SK-N-SH (cell line): Measurements from ENCODE around the gene TMEM63C. TPM values are rescaled to one million over a fixed set of nuclear protein-coding genes. Genes with fewer than 3 reads are reported as not detected.

Source experiments
- CTCF ChIA-PET: fragments of 300-600, 350-600 bp; formaldehyde crosslinking; extraction: SDS; loops from one replicate; lab custom pipeline; 2021; lab: Yijun Ruan, JAX
- POLR2A ChIA-PET: fragments of 350-600 bp; sonication (Branson Sonifier 250); formaldehyde crosslinking; extraction: SDS; loops from one replicate; lab custom pipeline; 2020; ENCODE audit warnings: antibody characterized with exemption, inconsistent platforms; lab: Yijun Ruan, JAX
- DNase-seq: peaks from one replicate; pipeline ENCODE4 v3.0.0; 2012
- H2AFZ ChIP-seq: fragments of 200-600 bp; sonication (generic); 2 replicates; pipeline ENCODE4 v1.8.1; 2016; ENCODE audit warnings: antibody characterized with exemption, mild to moderate bottlenecking, low read depth
- H3F3A ChIP-seq: fragments of 200-600 bp; sonication (generic); replicated peaks from 2 replicates; pipeline ENCODE3; 2016; ENCODE audit warnings: antibody characterized with exemption, mild to moderate bottlenecking; ENCODE audit not compliant: insufficient read depth
- H3K27ac ChIP-seq, 2 experiments: fragments of 200-500 bp in 1 of 2; fragments of 200-600 bp in 1 of 2; sonication (Bioruptor generic) in 1 of 2; sonication (generic), shearing (Covaris generic) in 1 of 2; 2 replicates each; pipeline versions ENCODE4 v1.5.1 to v1.6.1; 2014 to 2016; ENCODE audit warnings: low read depth in 2 of 2, inconsistent platforms in 1 of 2, low read length in 1 of 2, mild to moderate bottlenecking in 1 of 2, mixed read lengths in 1 of 2
- H3K27me3 ChIP-seq: fragments of 200-600 bp; sonication (generic), shearing (Covaris generic); 2 replicates; pipeline ENCODE4 v1.6.1; 2016; ENCODE audit warnings: mixed run types; ENCODE audit not compliant: insufficient read depth
- H3K36me3 ChIP-seq, 2 experiments: fragments of 200-500 bp in 1 of 2; fragments of 200-600 bp in 1 of 2; sonication (Bioruptor generic) in 1 of 2; sonication (generic) in 1 of 2; replicated peaks in 1 of 2; 2 replicates each; pipeline versions ENCODE3 to v1.5.1; 2014 to 2016; ENCODE audit warnings: low read length in 1 of 2, mild to moderate bottlenecking in 1 of 2; ENCODE audit not compliant: insufficient read depth in 2 of 2, control insufficient read depth in 1 of 2
- H3K4me1 ChIP-seq, 2 experiments: fragments of 200-500 bp in 1 of 2; fragments of 200-600 bp in 1 of 2; sonication (Bioruptor generic) in 1 of 2; sonication (generic), shearing (Covaris generic) in 1 of 2; 2 replicates each; pipeline versions ENCODE4 v1.5.1 to v1.6.1; 2014 to 2016; ENCODE audit warnings: low read depth in 1 of 2, low read length in 1 of 2, mixed run types in 1 of 2; ENCODE audit not compliant: insufficient read depth in 2 of 2, control insufficient read depth in 1 of 2
- H3K4me2 ChIP-seq: fragments of 200-600 bp; sonication (generic), shearing (Covaris generic); 2 replicates; pipeline ENCODE4 v1.6.1; 2017; ENCODE audit warnings: mixed run types
- H3K4me3 ChIP-seq, 2 experiments: fragments of 200-500 bp in 1 of 2; fragments of 200-600 bp in 1 of 2; sonication (Bioruptor generic) in 1 of 2; sonication (generic), shearing (Covaris generic) in 1 of 2; 2 replicates each; pipeline versions ENCODE4 v1.5.1 to v1.8.1; 2014 to 2016; ENCODE audit warnings: low read depth in 2 of 2, inconsistent platforms in 1 of 2, low read length in 1 of 2, mild to moderate bottlenecking in 1 of 2, mixed read lengths in 1 of 2, moderate library complexity in 1 of 2
- H3K79me2 ChIP-seq: fragments of 200-600 bp; sonication (generic); 2 replicates; pipeline ENCODE4 v1.8.1; 2017; ENCODE audit warnings: mild to moderate bottlenecking; ENCODE audit not compliant: insufficient read depth
- H3K9ac ChIP-seq: fragments of 200-600 bp; sonication (generic); 2 replicates; pipeline ENCODE4 v1.6.1; 2017; ENCODE audit warnings: mixed run types
- H3K9me2 ChIP-seq: fragments of 200-600 bp; sonication (generic); 2 replicates; pipeline ENCODE4 v1.6.1; 2017; ENCODE audit warnings: mixed run types
- H3K9me3 ChIP-seq: fragments of 200-600 bp; sonication (generic); 2 replicates; pipeline ENCODE4 v1.6.1; 2017; ENCODE audit warnings: mixed run types, mild to moderate bottlenecking, moderate library complexity
- H4K20me1 ChIP-seq: fragments of 200-600 bp; sonication (generic); 2 replicates; pipeline ENCODE4 v1.6.1; 2017; ENCODE audit warnings: mild to moderate bottlenecking, mixed run types; ENCODE audit not compliant: insufficient read depth
- EZH2phosphoT487 ChIP-seq: fragments of 200-600 bp; sonication (generic); IDR thresholded peaks from 2 replicates; pipeline ENCODE4 v1.6.1; 2017; ENCODE audit warnings: low read depth, mixed run types, mild to moderate bottlenecking, antibody characterized with exemption, moderate library complexity, borderline replicate concordance
- FOSL2 ChIP-seq: IDR thresholded peaks from 2 replicates; pipeline ENCODE4 v1.4.0; 2012; ENCODE audit warnings: low read depth, mild to moderate bottlenecking, moderate library complexity, borderline replicate concordance
- GABPA ChIP-seq: IDR thresholded peaks from 2 replicates; pipeline ENCODE4 v1.4.0; 2012; ENCODE audit warnings: low read depth, mild to moderate bottlenecking
- GATA2 ChIP-seq: sonication (generic); formaldehyde crosslinking; IDR thresholded peaks from 2 replicates; pipeline ENCODE4 v1.5.0; 2020; ENCODE audit warnings: mild to moderate bottlenecking, missing genetic modification reagents
- JUND ChIP-seq: IDR thresholded peaks from 2 replicates; pipeline ENCODE4 v1.4.0; 2012
- MAX ChIP-seq: IDR thresholded peaks from 2 replicates; pipeline ENCODE4 v1.4.0; 2012; ENCODE audit warnings: low read depth
- RCOR1 ChIP-seq: fragments of 150-350 bp; IDR thresholded peaks from 2 replicates; pipeline ENCODE4 v1.6.1; 2017; ENCODE audit warnings: antibody characterized with exemption, low read length
- TCF12 ChIP-seq: IDR thresholded peaks from 2 replicates; pipeline ENCODE4 v1.4.0; 2012
- TEAD4 ChIP-seq: IDR thresholded peaks from 2 replicates; pipeline ENCODE4 v1.4.0; 2012; ENCODE audit warnings: mild to moderate bottlenecking, borderline replicate concordance; ENCODE audit not compliant: insufficient read depth
- USF1 ChIP-seq: IDR thresholded peaks from 2 replicates; pipeline ENCODE4 v1.4.0; 2012; ENCODE audit warnings: low read depth, borderline replicate concordance
- USF2 ChIP-seq: fragments of 150-350 bp; IDR thresholded peaks from 2 replicates; pipeline ENCODE4 v1.6.1; 2017; ENCODE audit warnings: antibody characterized with exemption, low read length, low read depth, borderline replicate concordance
- WGBS: methylation state at CpG from one replicate; pipeline ENCODE4 v1.1.6; 2017; ENCODE audit warnings: low lambda C conversion rate; 5-methylcytosine and 5-hydroxymethylcytosine counted together
- polyA plus RNA-seq, 3 experiments: library from polyadenylated mRNA; depleted of rRNA; stranded (reverse); fragments of >200 nt; gene quantifications; 2 replicates each; pipeline ENCODE4 v1.2.3, GENCODE V29; 2012

TMEM63C gene
- polyA plus RNA-seq, 1 of the 3 experiments (the other 2 are of a cell fraction): 0.25 TPM

- Histone ChIP-seq H3K36me3 (no peaks in the 10 kb centered on the region), H3K27me3 (no peaks in the 10 kb centered on the region; the same call in 1 of the 2 replicates), H4K20me1 (no peaks in the 10 kb centered on the region), H3K4me3 (no peak overlapping the region), H3K4me1 (peaks cover 0 to 25% of the 10 kb centered on the region in 2 experiments; a peak in 1 of 4 replicates), H2AFZ (no peak overlapping the region), H3F3A (no peaks in the 10 kb centered on the region), H3K9me2 (no peaks in the 10 kb centered on the region), H3K27ac (no peak overlapping the region), H3K9ac (no peak overlapping the region), H3K79me2 (no peaks in the 10 kb centered on the region), H3K9me3 (no peaks in the 10 kb centered on the region), H3K4me2 (no peak overlapping the region)
- TF ChIP-seq FOSL2 (no peak), USF2 (no peak), USF1 (no peak), TCF12 (no peak)
- ChIA-PET CTCF (interaction anchor here (1.0 to 11.9 kb wide), 6 partner anchors 9 to 111 kb away, joined by 3 to 153 read pairs (median 14); no protein-coding TSS in a partner anchor), POLR2A (no interaction called here)
- WGBS: 25% methylated on average over 1 of the region's 1 CpG
- no peak for DNase-seq
These were observed 23.3 kb downstream of the TMEM63C start for GRCh38 chr14:77204907-77205306.

GRCh38 chr14:77205566-77205965, 24.0 kb downstream of the TMEM63C start:
- H3K9me3 ChIP-seq: no peaks in the 10 kb centered on the region
- ChIA-PET CTCF (interaction anchor here (1.7 to 11.9 kb wide), 4 partner anchors 8 to 110 kb away, joined by 5 to 153 read pairs (median 24); no protein-coding TSS in a partner anchor), POLR2A (no interaction called here)
- H3K4me2 ChIP-seq: no peak overlapping the region
- H3K79me2 ChIP-seq: no peaks in the 10 kb centered on the region
- peaks cover 0 to 25% of the 10 kb centered on the region in 2 experiments; a peak in 1 of 4 replicates for H3K4me1 ChIP-seq
- H4K20me1 ChIP-seq: no peaks in the 10 kb centered on the region
- H3K4me3 ChIP-seq: no peak overlapping the region
- H3F3A ChIP-seq: no peaks in the 10 kb centered on the region
- H3K9ac ChIP-seq: no peak overlapping the region
- 16% methylated on average over 4 of the region's 4 CpGs for WGBS
- no peaks in the 10 kb centered on the region for H3K9me2 ChIP-seq
- no peak overlapping the region for H2AFZ ChIP-seq
- no peak for TF ChIP-seq MAX
- no peak overlapping the region for H3K27ac ChIP-seq
- no peaks in the 10 kb centered on the region; the same call in 1 of the 2 replicates for H3K27me3 ChIP-seq
- no peak for DNase-seq
- no peaks in the 10 kb centered on the region for H3K36me3 ChIP-seq

GRCh38 chr14:77206261-77206824, 24.7 kb downstream of the TMEM63C start:
- no peaks in the 10 kb centered on the region for H3K36me3 ChIP-seq
- no peaks in the 10 kb centered on the region for H3F3A ChIP-seq
- no peak for TF ChIP-seq JUND
- TF ChIP-seq GABPA: no peak
- TF ChIP-seq GATA2 (CRISPR knock-in tag): no peak
- TF ChIP-seq TEAD4: no peak
- no peak for TF ChIP-seq FOSL2
- no peak for TF ChIP-seq EZH2phosphoT487
- no peak for TF ChIP-seq RCOR1
- TF ChIP-seq, all 33 proteins: peak for 0
- Histone ChIP-seq H3K4me2 (no peak overlapping the region), H4K20me1 (no peaks in the 10 kb centered on the region), H3K27me3 (no peaks in the 10 kb centered on the region), H3K9me2 (no peaks in the 10 kb centered on the region), H3K9ac (no peak overlapping the region), H3K79me2 (no peaks in the 10 kb centered on the region), H3K4me3 (no peak overlapping the region), H3K27ac (no peak overlapping the region; a peak in 1 of 4 replicates), H2AFZ (no peak overlapping the region), H3K4me1 (peaks cover 0 to 25% of the 10 kb centered on the region in 2 experiments; a peak in 1 of 4 replicates), H3K9me3 (no peaks in the 10 kb centered on the region)
- no peak for DNase-seq
- ChIA-PET CTCF (interaction anchor here (0.6 to 11.9 kb wide), 9 partner anchors 10 to 110 kb away, joined by 3 to 153 read pairs (median 5); no protein-coding TSS in a partner anchor), POLR2A (no interaction called here)
- 38% methylated on average over 2 of the region's 2 CpGs for WGBS
